Measurements from ENCODE around the gene IKZF1. TPM values are rescaled to one million over a fixed set of nuclear protein-coding genes. Genes with fewer than 3 reads are reported as not detected.

IKZF1 gene
- total and polyA plus RNA-seq, 2 of the 13 experiments (the other 11 are each of a cell fraction or from before 2014, with no cell fraction given), result not detected

DNA sequence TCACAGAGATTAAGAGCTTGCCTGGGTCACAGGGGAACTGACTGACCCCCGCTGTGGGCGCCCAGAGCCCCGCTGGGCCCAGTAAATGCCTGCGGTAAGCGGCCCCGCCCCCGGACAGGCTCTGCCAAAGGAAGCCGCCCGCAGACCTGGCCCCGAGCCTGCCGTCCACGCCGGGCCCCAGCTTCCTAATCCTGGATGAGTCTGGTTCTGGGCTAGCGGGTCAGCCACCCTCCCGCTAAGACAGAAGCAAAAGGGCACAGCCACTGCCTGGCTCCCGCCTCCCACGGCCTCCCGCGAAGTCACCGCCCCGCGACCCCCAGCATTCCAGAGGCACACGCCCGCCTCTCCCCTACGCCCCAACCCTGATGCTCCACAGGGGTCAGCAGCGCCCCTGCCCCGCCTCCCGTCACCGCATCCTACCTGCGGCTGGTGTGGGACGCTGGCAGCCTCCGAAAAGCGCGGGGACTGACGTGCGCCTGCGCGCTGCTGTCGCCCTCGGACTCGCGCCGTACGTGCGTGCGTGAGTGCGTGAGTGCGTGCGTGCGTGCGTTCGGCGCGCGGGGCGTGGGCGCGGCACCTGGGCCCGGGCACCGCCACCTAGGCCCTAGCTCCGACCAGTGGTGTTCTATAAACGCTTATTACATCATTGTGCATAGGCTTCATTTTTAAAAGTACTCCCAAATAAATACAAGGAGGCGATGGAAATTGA, 145.5 kb downstream of the IKZF1 start, which contains the start of gene FIGNL1 (continued):
- no peak for TF ChIP-seq ZNF839 (CRISPR knock-in tag; IDR thresholded peaks at IDR 0.05; ENCODE audit: borderline replicate concordance)
- peak; percentile 99 for TF ChIP-seq HDAC1 (CRISPR knock-in tag; IDR thresholded peaks at IDR 0.05)
- 0 out of 2 replicates have a peak, but pooled peaks have one; percentile 38 for TF ChIP-seq KDM5A (IDR thresholded peaks at IDR 0.05; ENCODE audit: borderline replicate concordance, low read length)
- TF ChIP-seq, protein P1, sequence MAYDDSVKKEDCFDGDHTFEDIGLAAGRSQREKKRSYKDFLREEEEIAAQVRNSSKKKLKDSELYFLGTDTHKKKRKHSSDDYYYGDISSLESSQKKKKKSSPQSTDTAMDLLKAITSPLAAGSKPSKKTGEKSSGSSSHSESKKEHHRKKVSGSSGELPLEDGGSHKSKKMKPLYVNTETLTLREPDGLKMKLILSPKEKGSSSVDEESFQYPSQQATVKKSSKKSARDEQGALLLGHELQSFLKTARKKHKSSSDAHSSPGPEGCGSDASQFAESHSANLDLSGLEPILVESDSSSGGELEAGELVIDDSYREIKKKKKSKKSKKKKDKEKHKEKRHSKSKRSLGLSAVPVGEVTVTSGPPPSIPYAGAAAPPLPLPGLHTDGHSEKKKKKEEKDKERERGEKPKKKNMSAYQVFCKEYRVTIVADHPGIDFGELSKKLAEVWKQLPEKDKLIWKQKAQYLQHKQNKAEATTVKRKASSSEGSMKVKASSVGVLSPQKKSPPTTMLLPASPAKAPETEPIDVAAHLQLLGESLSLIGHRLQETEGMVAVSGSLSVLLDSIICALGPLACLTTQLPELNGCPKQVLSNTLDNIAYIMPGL (CRISPR knock-in tag; IDR thresholded peaks at IDR 0.05; ENCODE audit: borderline replicate concordance in 1 of 2, low read depth in 1 of 2), result peak; percentile 75 to 90; a peak in 3 of 4 replicates
- TF ChIP-seq GABPB1 (CRISPR knock-in tag; IDR thresholded peaks at IDR 0.05), result peak; percentile 82; the same call in 1 of the 2 replicates
- TF ChIP-seq ZNF567 (CRISPR knock-in tag; IDR thresholded peaks at IDR 0.05; ENCODE audit: borderline replicate concordance), result 0 out of 2 replicates have a peak, but pooled peaks have one; percentile 63
- TF ChIP-seq ZFP37 (CRISPR knock-in tag; IDR thresholded peaks at IDR 0.05; ENCODE audit: borderline replicate concordance), result 0 out of 2 replicates have a peak, but pooled peaks have one; percentile 12
- no peak; the same call in 1 of the 2 replicates for TF ChIP-seq AKAP8 (CRISPR knock-in tag; IDR thresholded peaks at IDR 0.05)
- TF ChIP-seq KMT2B (CRISPR knock-in tag; IDR thresholded peaks at IDR 0.05), result peak; percentile 88
- no peak for TF ChIP-seq ZNF460 (CRISPR knock-in tag; IDR thresholded peaks at IDR 0.05; ENCODE audit: borderline replicate concordance)
- TF ChIP-seq SNAI1 (CRISPR knock-in tag; IDR thresholded peaks at IDR 0.05; ENCODE audit: borderline replicate concordance), result 0 out of 2 replicates have a peak, but pooled peaks have one; percentile 21
- TF ChIP-seq POLR2G (IDR thresholded peaks at IDR 0.05; ENCODE audit: low read depth, low read length), result peak; percentile 76
- TF ChIP-seq, protein P2, sequence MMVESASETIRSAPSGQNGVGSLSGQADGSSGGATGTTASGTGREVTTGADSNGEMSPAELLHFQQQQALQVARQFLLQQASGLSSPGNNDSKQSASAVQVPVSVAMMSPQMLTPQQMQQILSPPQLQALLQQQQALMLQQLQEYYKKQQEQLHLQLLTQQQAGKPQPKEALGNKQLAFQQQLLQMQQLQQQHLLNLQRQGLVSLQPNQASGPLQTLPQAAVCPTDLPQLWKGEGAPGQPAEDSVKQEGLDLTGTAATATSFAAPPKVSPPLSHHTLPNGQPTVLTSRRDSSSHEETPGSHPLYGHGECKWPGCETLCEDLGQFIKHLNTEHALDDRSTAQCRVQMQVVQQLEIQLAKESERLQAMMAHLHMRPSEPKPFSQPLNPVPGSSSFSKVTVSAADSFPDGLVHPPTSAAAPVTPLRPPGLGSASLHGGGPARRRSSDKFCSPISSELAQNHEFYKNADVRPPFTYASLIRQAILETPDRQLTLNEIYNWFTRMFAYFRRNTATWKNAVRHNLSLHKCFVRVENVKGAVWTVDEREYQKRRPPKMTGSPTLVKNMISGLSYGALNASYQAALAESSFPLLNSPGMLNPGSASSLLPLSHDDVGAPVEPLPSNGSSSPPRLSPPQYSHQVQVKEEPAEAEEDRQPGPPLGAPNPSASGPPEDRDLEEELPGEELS (CRISPR knock-in tag; IDR thresholded peaks at IDR 0.05), result peak; percentile 33; the same call in 1 of the 2 replicates
- no peak for TF ChIP-seq NR1H2 (CRISPR knock-in tag; IDR thresholded peaks at IDR 0.05; ENCODE audit: borderline replicate concordance, low read depth)
- TF ChIP-seq ZNF317 (CRISPR knock-in tag; IDR thresholded peaks at IDR 0.05), result no peak
- no peak for TF ChIP-seq ZNF781 (CRISPR knock-in tag; IDR thresholded peaks at IDR 0.05; ENCODE audit: borderline replicate concordance, not compliant biosample characterization)
- 0 out of 2 replicates have a peak, but pooled peaks have one; percentile 9 for TF ChIP-seq RARA (CRISPR knock-in tag; IDR thresholded peaks at IDR 0.05)
- TF ChIP-seq ZBTB38 (CRISPR knock-in tag; IDR thresholded peaks at IDR 0.05), result no peak
- peak; percentile 89; the same call in 1 of the 2 replicates for TF ChIP-seq NRL (CRISPR knock-in tag; IDR thresholded peaks at IDR 0.05; ENCODE audit: borderline replicate concordance)
- peak; percentile 50; the same call in 1 of the 2 replicates for TF ChIP-seq TARDBP (CRISPR knock-in tag; IDR thresholded peaks at IDR 0.05)
- no peak for TF ChIP-seq REXO4 (CRISPR knock-in tag; IDR thresholded peaks at IDR 0.05; ENCODE audit: borderline replicate concordance)
- no peak for TF ChIP-seq ZNF644 (CRISPR knock-in tag; IDR thresholded peaks at IDR 0.05; ENCODE audit: low read depth)
- peak; percentile 39; the same call in 1 of the 2 replicates for TF ChIP-seq NAIF1 (CRISPR knock-in tag; IDR thresholded peaks at IDR 0.05; ENCODE audit: borderline replicate concordance)
- peak; percentile 82; the same call in 1 of the 2 replicates for TF ChIP-seq EEA1 (CRISPR knock-in tag; IDR thresholded peaks at IDR 0.05; ENCODE audit: borderline replicate concordance)
- peak; percentile 51; the same call in 1 of the 2 replicates for TF ChIP-seq ZMAT3 (CRISPR knock-in tag; conservative IDR thresholded peaks at IDR 0.05)
